Lower leg skin (tissue), 4 donors: ENCODE measurements around the gene FILIP1L. TPM values are rescaled to one million over a fixed set of nuclear protein-coding genes. Genes with fewer than 3 reads are reported as not detected.

Experiments used
- DNase-seq, 2 donors: peaks; one replicate each; pipeline ENCODE4 v3.0.0-alpha.2; 2019; ENCODE audit warnings: low spot score in 2 of 2
- H3K4me3 ChIP-seq: fragments of 200-600 bp; sonication (generic); 2 replicates; pipeline ENCODE4 v1.5.1; 2017; ENCODE audit warnings: mild to moderate bottlenecking, low read depth; ENCODE audit not compliant: poor library complexity, severe bottlenecking
- POLR2A ChIP-seq, 2 donors: fragments of 450-650 bp; IDR thresholded peaks; one replicate each; pipeline ENCODE4 v1.6.1; 2016 to 2017; ENCODE audit warnings: antibody characterized with exemption in 2 of 2, mild to moderate bottlenecking in 1 of 2, moderate library complexity in 1 of 2
- WGBS, 2 donors: methylation state at CpG; one replicate each; pipeline ENCODE4 v1.1.5; 2018; 5-methylcytosine and 5-hydroxymethylcytosine counted together
- intact Hi-C: fragments of 100-400 bp; cut with DNase I; formaldehyde crosslinking; loops from one replicate; pipeline ENCODE4 v1.15.0; 2023; ENCODE audit warnings: low total_unique reads
- total RNA-seq, 4 donors: library from RNA; depleted of rRNA; stranded (reverse); fragments of >200 nt; gene quantifications; one replicate each; pipeline ENCODE4 v1.1.0, GENCODE V29; 2016
- TF ChIP-seq, protein P1 (sequence below), 3 donors: fragments of 450-650 bp; IDR thresholded peaks; one replicate each; pipeline ENCODE4 v1.5.1; 2016; ENCODE audit warnings: antibody characterized with exemption in 3 of 3, mild to moderate bottlenecking in 3 of 3, moderate library complexity in 2 of 3

FILIP1L gene
- total RNA-seq, 4 donors from 2014 or later = 17.5 to 33.9 (median 22.1) TPM

DNA sequence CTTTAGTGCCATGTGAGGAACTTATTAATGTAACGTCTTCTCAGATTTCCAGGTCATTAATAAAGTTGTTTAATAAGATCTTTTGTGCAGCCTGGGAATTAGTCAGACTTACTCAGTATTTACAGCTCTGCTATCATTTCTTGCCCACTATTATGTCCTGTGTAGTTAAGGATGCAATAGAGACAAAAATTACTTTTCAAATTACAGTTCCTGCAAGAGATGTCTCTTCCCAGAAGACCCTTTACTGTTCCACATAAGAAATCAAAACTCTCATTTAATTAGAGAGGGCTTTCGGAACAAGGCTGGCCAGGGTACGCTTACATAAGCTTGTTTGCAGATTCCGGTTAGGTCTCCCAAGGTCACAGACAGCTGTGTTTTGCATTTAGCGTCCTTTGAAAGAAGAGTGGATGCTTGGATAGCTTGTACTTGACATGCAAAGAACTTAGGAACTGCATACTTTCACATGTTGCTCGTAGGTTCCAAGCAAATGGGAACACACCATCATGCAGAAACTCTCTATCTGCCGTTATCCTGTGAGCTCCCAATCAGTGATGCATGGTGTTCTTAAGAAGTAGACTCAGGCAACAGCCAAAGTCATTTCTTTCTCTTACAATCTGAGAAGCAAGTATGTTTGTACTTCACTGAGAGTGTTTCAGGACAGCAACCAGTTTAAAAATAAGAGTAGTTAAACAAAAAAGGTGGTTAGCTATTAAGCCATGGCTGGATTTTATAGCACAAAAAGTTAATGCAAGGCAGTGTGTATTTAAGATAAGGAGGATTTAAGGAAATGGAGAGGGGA, 37.4 kb downstream of the FILIP1L start:
- TF ChIP-seq, protein P1, sequence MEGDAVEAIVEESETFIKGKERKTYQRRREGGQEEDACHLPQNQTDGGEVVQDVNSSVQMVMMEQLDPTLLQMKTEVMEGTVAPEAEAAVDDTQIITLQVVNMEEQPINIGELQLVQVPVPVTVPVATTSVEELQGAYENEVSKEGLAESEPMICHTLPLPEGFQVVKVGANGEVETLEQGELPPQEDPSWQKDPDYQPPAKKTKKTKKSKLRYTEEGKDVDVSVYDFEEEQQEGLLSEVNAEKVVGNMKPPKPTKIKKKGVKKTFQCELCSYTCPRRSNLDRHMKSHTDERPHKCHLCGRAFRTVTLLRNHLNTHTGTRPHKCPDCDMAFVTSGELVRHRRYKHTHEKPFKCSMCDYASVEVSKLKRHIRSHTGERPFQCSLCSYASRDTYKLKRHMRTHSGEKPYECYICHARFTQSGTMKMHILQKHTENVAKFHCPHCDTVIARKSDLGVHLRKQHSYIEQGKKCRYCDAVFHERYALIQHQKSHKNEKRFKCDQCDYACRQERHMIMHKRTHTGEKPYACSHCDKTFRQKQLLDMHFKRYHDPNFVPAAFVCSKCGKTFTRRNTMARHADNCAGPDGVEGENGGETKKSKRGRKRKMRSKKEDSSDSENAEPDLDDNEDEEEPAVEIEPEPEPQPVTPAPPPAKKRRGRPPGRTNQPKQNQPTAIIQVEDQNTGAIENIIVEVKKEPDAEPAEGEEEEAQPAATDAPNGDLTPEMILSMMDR (IDR thresholded peaks at IDR 0.05) = no peak
- no peak for TF ChIP-seq POLR2A (IDR thresholded peaks at IDR 0.05)
- intact Hi-C loops = no loop called here
- WGBS, 2 donors = 63 to 70% methylated on average over 7 of the region's 7 CpGs
- H3K4me3 ChIP-seq = no peak overlapping the region
- no peak for DNase-seq

GRCh38 chr3:100075851-100076730, 38.2 kb downstream of the FILIP1L start:
- H3K4me3 ChIP-seq = no peak overlapping the region
- intact Hi-C loops = no loop called here
- WGBS, 2 donors = 84 to 89% methylated on average over 4 of the region's 4 CpGs
- TF ChIP-seq, protein P1 (IDR thresholded peaks at IDR 0.05) = no peak
- TF ChIP-seq POLR2A (IDR thresholded peaks at IDR 0.05) = no peak
- DNase-seq = no peak

DNA sequence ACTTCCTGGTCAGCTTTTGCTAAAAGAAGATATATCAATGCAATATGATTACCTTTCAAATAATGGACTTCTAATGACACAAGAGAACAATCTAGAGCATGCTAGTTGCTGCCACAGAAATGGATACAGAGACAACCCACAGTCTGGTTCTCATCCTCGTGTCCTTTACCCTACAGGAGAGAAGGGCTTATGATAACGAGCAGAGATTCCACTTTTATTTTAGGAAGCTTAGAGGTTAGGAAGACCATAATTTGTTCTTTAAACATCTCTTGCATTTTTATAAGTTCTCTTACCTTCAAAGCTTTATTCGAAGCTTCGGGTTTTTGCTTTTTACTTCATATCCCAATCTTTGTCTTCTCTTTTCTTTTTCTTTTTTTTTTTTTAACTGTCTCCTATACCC, 39.1 kb downstream of the FILIP1L start:
- 94 to 99% methylated on average over 4 of the region's 4 CpGs for WGBS, 2 donors
- intact Hi-C loops = no loop called here
- DNase-seq = no peak
- H3K4me3 ChIP-seq = no peak overlapping the region
- TF ChIP-seq, protein P1 (IDR thresholded peaks at IDR 0.05) = no peak
- TF ChIP-seq POLR2A (IDR thresholded peaks at IDR 0.05) = no peak

- TF ChIP-seq, protein P1 (IDR thresholded peaks at IDR 0.05) = no peak
- TF ChIP-seq POLR2A (IDR thresholded peaks at IDR 0.05) = no peak
- no peak overlapping the region for H3K4me3 ChIP-seq
- peak in 1 of 2 donors; percentile 21 for DNase-seq
- intact Hi-C loops = no loop called here
- WGBS, 2 donors = 63% methylated on average over 10 of the region's 10 CpGs
Observed at GRCh38 chr3:100073714-100074307, 40.5 kb downstream of the FILIP1L start.

- H3K4me3 ChIP-seq = no peak overlapping the region
- WGBS, 2 donors = 84 to 88% methylated on average over 1 of the region's 1 CpG
- intact Hi-C loops = no loop called here
- DNase-seq = no peak
- TF ChIP-seq, protein P1 (IDR thresholded peaks at IDR 0.05) = no peak
- TF ChIP-seq POLR2A (IDR thresholded peaks at IDR 0.05) = no peak
Observed at GRCh38 chr3:100073049-100073713, 41.1 kb downstream of the FILIP1L start.
